GM12865 (cell line): Measurements from ENCODE around the gene BST2.

ENCODE experiments used
- DNase-seq: peaks from one replicate; pipeline ENCODE4 v3.0.0; 2010; ENCODE audit warnings: low read depth
- H3K4me3 ChIP-seq: 2 replicates; pipeline ENCODE4 v1.5.1; 2011; ENCODE audit warnings: mild to moderate bottlenecking, low read depth, low read length, control low read depth
- CTCF ChIP-seq: IDR thresholded peaks from 2 replicates; pipeline ENCODE4 v1.5.1; 2011; ENCODE audit warnings: low read length, control low read depth, low read depth, inconsistent platforms; ENCODE audit not compliant: insufficient read depth; ENCODE audit errors: missing control alignments

Gene BST2

GRCh38 chr19:17394891-17395415 lies 10.5 kb downstream of the BST2 start:
- no peak overlapping the region for H3K4me3 ChIP-seq
- peak; percentile 75 for DNase-seq
- TF ChIP-seq CTCF = peak; percentile 81

- peak; percentile 19 for DNase-seq
- no peak within 1 kb of the TSS for H3K4me3 ChIP-seq
- TF ChIP-seq CTCF = no peak
These were observed 11.5 kb downstream of the BST2 start, which contains the start of gene CCDC194 for GRCh38 chr19:17393914-17394313. CCDC194 (minus strand) TSS chr19:17394196; CDS start chr19:17394158, 38 bp downstream.

GRCh38 chr19:17393002-17393401 lies 12.4 kb downstream of the BST2 start:
- peak; percentile 18 for DNase-seq
- TF ChIP-seq CTCF = no peak

GRCh38 chr19:17391371-17392151 lies 13.9 kb downstream of the BST2 start:
- peak; percentile 31 for DNase-seq
- TF ChIP-seq CTCF = no peak
- peak overlapping the region; percentile 12 for H3K4me3 ChIP-seq

More at GRCh38 chr19:17393002-17393401, 12.4 kb downstream of the BST2 start:
- H3K4me3 ChIP-seq = no peak overlapping the region

GRCh38 chr19:17390665-17391370 lies 14.6 kb downstream of the BST2 start:
- peak; percentile 90 for DNase-seq
- H3K4me3 ChIP-seq = peak overlapping the region; percentile 47
- TF ChIP-seq CTCF = peak; percentile 72

GRCh38 chr19:17389957-17390664 lies 15.3 kb downstream of the BST2 start:
- no peak for TF ChIP-seq CTCF
- H3K4me3 ChIP-seq = no peak overlapping the region
- DNase-seq = no peak
